Measurements from ENCODE around the gene AUTS2.

The AUTS2 gene

GRCh38 chr7:70498232-70498992, 900.1 kb downstream of the AUTS2 start:
- DNase-seq (ENCODE audit: low spot score), result no peak

GRCh38 chr7:70500261-70500660, 902.0 kb downstream of the AUTS2 start:
- DNase-seq (ENCODE audit: low spot score), result no peak

- no peak for DNase-seq (ENCODE audit: low spot score)
Observed at GRCh38 chr7:70502117-70502863, 904.0 kb downstream of the AUTS2 start.

GRCh38 chr7:70504254-70504653, 906.0 kb downstream of the AUTS2 start:
- no peak for DNase-seq (ENCODE audit: low spot score)

- DNase-seq (ENCODE audit: low spot score), result no peak
Observed at GRCh38 chr7:70505468-70505867, 907.2 kb downstream of the AUTS2 start.

- DNase-seq (ENCODE audit: low spot score), result peak; percentile 65
Observed at GRCh38 chr7:70505886-70506285, 907.6 kb downstream of the AUTS2 start.

GRCh38 chr7:70506434-70506833, 908.2 kb downstream of the AUTS2 start:
- peak; percentile 71 for DNase-seq (ENCODE audit: low spot score)

- no peak for DNase-seq (ENCODE audit: low spot score)
Observed at GRCh38 chr7:70512144-70512543, 913.9 kb downstream of the AUTS2 start.

- DNase-seq (ENCODE audit: low spot score), result no peak
Observed at GRCh38 chr7:70512761-70513160, 914.5 kb downstream of the AUTS2 start.

- DNase-seq (ENCODE audit: low spot score), result no peak
Observed at GRCh38 chr7:70520611-70521010, 922.3 kb downstream of the AUTS2 start.

- no peak for DNase-seq (ENCODE audit: low spot score)
Observed at GRCh38 chr7:70523249-70523988, 925.1 kb downstream of the AUTS2 start.

GRCh38 chr7:70523989-70524351, 925.7 kb downstream of the AUTS2 start:
- DNase-seq (ENCODE audit: low spot score), result no peak

GRCh38 chr7:70525991-70526390, 927.7 kb downstream of the AUTS2 start:
- DNase-seq (ENCODE audit: low spot score), result no peak

- DNase-seq (ENCODE audit: low spot score), result no peak
Observed at GRCh38 chr7:70527520-70528115, 929.3 kb downstream of the AUTS2 start.

- no peak for DNase-seq (ENCODE audit: low spot score)
Observed at GRCh38 chr7:70529436-70529835, 931.2 kb downstream of the AUTS2 start.

GRCh38 chr7:70529914-70530585, 931.8 kb downstream of the AUTS2 start:
- DNase-seq (ENCODE audit: low spot score), result peak; percentile 85

GRCh38 chr7:70533614-70534013, 935.3 kb downstream of the AUTS2 start:
- DNase-seq (ENCODE audit: low spot score), result no peak

- no peak for DNase-seq (ENCODE audit: low spot score)
Observed at GRCh38 chr7:70539205-70539604, 940.9 kb downstream of the AUTS2 start.

- no peak for DNase-seq (ENCODE audit: low spot score)
Observed at GRCh38 chr7:70539617-70540016, 941.3 kb downstream of the AUTS2 start.

- DNase-seq (ENCODE audit: low spot score), result no peak
Observed at GRCh38 chr7:70540641-70541040, 942.4 kb downstream of the AUTS2 start.

- no peak for DNase-seq (ENCODE audit: low spot score)
Observed at GRCh38 chr7:70542750-70543376, 944.6 kb downstream of the AUTS2 start.

All from D341Med (cell line).